ENCODE data around the gene FCRL5.
A peak's percentile ranks its signal among the peaks of the same experiment; 100 is the strongest.
"Not testable (repeated sequence)": the region's sequence is repeated elsewhere in the genome, so short reads cannot be mapped to it uniquely, and the experiment has no call there.

The FCRL5 gene

GRCh38 chr1:157551694-157552693 is at the start of gene FCRL5:
FCRL5 (minus strand) TSS chr1:157552515; CDS start chr1:157552362, 153 bp downstream.
- DNase-seq: no peak

- DNase-seq: no peak
These were observed 47.9 kb upstream of the FCRL5 start for GRCh38 chr1:157600236-157600635.

- no peak for DNase-seq
These were observed 45.8 kb upstream of the FCRL5 start, which contains the start of gene FCRL4 for GRCh38 chr1:157597959-157598667. FCRL4 (minus strand) TSS chr1:157598085; CDS start chr1:157597944, 141 bp downstream.

- DNase-seq: no peak
These were observed 44.1 kb upstream of the FCRL5 start for GRCh38 chr1:157596384-157596783.

- no peak for DNase-seq
These were observed 43.0 kb upstream of the FCRL5 start for GRCh38 chr1:157595356-157595755.

- DNase-seq: no peak
These were observed 33.7 kb upstream of the FCRL5 start for GRCh38 chr1:157585984-157586383.

- no peak for DNase-seq
These were observed 32.2 kb upstream of the FCRL5 start for GRCh38 chr1:157584503-157584902.

GRCh38 chr1:157580828-157581210 is 28.5 kb upstream of the FCRL5 start:
- DNase-seq: no peak

GRCh38 chr1:157580179-157580827 is 28.0 kb upstream of the FCRL5 start:
- DNase-seq: peak; percentile 36

- no peak for DNase-seq
These were observed 25.1 kb upstream of the FCRL5 start for GRCh38 chr1:157577420-157577819.

- no peak for DNase-seq
These were observed 23.4 kb upstream of the FCRL5 start for GRCh38 chr1:157575744-157576143.

GRCh38 chr1:157574836-157575235 is 22.5 kb upstream of the FCRL5 start:
- no peak for DNase-seq

GRCh38 chr1:157566484-157567300 is 14.4 kb upstream of the FCRL5 start:
- DNase-seq: no peak

- no peak for DNase-seq
These were observed 10.2 kb upstream of the FCRL5 start for GRCh38 chr1:157562515-157562914.

GRCh38 chr1:157558119-157558518 is 5.8 kb upstream of the FCRL5 start:
- DNase-seq: no peak

GRCh38 chr1:157548081-157548480 is 4.2 kb downstream of the FCRL5 start:
- DNase-seq: not testable (repeated sequence)

GRCh38 chr1:157542676-157543075 is 9.6 kb downstream of the FCRL5 start:
- DNase-seq: no peak

GRCh38 chr1:157540852-157541251 is 11.5 kb downstream of the FCRL5 start:
- no peak for DNase-seq

- DNase-seq: no peak
These were observed 12.1 kb downstream of the FCRL5 start for GRCh38 chr1:157540160-157540748.

- DNase-seq: no peak
These were observed 12.7 kb downstream of the FCRL5 start for GRCh38 chr1:157539568-157539967.

GRCh38 chr1:157532569-157532968 is 19.7 kb downstream of the FCRL5 start:
- no peak for DNase-seq
